Subcutaneous adipose tissue (tissue), 4 donors: ENCODE data around the gene FBXO21. TPM values are rescaled to one million over a fixed set of nuclear protein-coding genes. Genes with fewer than 3 reads are reported as not detected.

Experiments used
- total RNA-seq, 4 donors: library from RNA; depleted of rRNA; stranded (reverse); fragments of >200 nt; gene quantifications; one replicate each; pipeline ENCODE4 v1.1.0, GENCODE V29; 2016
- TF ChIP-seq, protein P1 (sequence below): fragments of 450-650 bp; IDR thresholded peaks from one replicate; pipeline ENCODE4 v1.5.1; 2016; ENCODE audit warnings: low read depth, mild to moderate bottlenecking, control low read depth, antibody characterized with exemption, moderate library complexity

FBXO21 gene
- total RNA-seq, 4 donors from 2014 or later, result 23.8 to 71.4 (median 30.8) TPM

DNA sequence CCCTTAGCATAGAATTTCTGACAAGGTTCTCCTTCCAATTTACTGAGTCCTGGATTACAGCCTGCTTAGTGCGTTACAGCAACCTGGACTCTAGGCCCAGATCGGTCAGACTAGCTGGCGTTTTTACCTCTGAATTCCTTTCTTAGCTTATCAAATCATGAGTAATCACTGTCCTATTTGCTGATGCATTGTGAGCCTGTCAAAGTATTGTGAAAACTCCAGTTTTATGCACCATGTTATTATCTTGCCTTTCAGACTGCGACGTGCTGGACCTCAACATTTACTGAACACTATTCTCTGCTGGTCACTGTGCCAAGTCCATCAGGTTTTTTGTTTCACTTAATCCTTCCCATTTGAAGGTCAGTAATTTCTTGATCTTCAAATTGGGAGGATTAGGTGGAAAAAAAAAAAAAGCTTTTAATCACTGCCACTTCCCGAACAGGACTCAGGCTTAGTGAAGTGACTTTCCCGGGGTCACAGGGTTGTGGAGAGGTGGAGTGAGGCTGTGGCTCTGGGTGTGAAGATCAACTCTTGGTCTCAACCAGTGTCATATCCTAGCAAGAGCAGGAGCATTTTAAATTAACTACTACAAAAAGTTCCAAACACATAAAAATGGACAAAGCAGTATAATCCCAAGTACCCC, 31.2 kb downstream of the FBXO21 start:
- TF ChIP-seq, protein P1, sequence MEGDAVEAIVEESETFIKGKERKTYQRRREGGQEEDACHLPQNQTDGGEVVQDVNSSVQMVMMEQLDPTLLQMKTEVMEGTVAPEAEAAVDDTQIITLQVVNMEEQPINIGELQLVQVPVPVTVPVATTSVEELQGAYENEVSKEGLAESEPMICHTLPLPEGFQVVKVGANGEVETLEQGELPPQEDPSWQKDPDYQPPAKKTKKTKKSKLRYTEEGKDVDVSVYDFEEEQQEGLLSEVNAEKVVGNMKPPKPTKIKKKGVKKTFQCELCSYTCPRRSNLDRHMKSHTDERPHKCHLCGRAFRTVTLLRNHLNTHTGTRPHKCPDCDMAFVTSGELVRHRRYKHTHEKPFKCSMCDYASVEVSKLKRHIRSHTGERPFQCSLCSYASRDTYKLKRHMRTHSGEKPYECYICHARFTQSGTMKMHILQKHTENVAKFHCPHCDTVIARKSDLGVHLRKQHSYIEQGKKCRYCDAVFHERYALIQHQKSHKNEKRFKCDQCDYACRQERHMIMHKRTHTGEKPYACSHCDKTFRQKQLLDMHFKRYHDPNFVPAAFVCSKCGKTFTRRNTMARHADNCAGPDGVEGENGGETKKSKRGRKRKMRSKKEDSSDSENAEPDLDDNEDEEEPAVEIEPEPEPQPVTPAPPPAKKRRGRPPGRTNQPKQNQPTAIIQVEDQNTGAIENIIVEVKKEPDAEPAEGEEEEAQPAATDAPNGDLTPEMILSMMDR, result no peak

DNA sequence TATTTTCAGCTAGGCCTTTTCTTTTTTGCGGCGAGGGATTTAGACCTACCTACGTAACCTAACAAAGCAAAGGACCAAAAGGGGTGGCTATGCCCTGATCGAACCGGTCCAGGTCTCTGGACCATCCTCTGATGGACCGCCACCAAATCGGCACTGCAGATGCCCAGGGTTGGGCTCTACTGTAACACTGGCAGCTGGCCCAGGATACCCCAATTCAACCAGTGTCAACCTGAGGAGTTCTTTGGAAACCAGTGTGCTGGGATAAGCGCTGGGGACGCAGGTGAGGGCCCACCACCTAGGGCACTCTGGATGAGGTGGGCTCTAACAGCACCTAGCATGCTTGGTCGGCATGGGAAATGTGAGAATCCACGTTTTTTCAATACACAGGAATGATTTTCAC, 32.2 kb downstream of the FBXO21 start:
- TF ChIP-seq, protein P1, result no peak

DNA sequence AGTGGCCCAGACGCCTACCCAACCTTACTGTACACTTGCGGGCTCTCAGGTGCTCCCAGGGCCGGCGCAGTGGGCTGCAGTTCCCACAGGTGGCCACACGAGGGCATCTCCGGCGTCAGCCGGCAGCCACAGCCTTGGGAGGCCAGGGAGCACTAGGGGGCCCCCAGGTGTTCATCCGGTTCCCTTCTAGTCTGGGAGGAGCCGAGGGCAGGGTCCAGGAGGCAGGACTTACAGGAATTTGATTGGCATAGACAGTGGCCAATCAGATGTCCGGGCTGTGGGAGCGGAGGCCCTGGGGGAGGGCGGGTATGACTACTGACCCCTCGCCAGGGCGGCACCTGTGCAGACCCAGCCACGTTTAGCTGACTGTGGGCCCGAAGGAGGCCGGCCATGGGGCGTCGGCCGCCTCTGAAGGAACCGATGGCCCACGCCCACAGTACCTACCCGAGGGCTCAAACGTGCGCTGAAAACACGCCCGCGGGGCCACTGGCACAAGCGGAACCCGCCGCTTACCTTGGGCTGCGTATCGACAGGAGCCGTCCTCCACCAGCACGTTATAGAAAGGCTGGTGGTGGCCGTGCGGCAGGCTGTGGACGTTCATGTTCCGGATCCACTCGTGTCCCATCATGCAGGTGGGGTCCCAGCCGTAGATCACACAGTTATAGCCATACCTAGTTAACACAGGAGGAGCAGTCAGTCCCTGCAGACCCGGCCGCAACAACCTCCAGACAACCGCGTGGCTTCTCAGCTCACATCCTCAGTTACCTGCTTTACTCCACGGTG, 34.8 kb downstream of the FBXO21 start:
- TF ChIP-seq, protein P1, result no peak

DNA sequence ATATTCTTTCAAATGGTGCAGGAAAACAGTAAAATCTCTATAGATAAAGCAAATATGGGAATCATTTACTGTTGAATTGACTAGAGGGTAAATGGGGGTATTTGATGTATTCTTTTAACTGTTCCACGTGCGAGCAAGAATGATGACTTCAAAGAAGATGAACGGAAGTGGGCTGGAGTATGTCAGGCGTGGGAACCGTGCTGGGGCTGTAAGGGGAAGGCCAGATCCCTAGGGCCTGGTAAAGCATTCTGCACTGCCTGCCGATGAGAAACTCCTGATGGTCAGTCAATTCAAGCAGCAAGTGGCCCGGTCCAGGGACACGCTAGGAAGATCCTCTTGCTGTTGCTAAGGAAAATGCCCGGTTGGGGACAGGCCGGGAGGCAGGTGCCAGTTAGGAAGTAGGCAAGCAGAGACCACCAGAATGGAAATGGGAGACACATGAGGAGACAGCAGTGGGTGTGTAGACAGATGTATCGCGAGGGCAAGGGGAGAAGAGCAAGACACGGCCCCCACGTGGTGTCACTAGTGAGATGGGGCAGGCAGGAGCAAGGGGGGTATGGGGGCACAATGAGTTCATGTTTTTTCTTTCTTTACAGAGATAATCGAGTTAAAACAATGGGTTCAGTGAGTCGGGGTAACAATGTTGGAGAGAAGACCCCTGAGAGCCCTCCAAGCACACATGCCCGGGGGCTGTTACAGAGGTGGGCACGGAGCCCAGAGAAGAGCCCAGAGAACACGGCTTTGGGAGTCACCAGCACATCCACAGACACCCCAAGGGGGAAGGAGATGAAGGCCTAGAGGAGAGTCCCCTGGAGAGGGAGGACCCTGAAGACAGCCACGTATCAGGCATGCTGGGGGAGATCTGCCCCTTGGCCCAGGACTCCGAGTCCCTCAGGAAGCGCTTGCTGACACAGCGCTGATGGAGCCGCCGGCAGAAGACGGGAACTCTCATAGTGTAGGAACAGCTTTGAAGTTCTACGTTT, 37.2 kb downstream of the FBXO21 start:
- TF ChIP-seq, protein P1, result no peak

DNA sequence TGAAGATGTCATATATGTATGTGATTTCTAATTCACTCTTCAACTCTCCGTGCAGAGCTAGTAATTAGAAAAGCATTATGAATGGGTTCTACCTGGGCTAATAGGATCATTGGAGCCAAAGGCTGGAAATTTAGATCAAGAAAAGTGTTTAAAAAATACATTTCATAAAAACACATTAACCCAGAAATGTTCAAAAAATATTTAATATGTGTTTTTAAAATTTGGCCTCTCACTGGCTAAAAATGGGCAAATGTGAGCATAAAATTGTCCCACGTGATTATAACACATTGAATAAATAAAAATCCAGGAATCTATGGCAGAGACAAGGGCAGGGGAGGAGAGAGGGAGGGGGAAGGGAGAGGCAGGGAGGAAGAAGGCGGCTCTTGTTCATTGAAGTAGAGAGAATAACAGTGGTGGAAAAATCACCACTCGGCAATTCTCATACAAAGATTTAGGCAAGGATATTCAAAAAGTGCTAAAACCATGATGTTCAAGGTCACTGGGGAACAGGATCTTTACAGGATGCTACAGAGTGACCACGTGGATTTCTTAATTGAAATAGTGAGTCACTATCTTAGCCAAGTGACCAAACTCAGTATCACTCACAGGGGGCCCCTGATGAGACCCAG, 38.8 kb downstream of the FBXO21 start:
- TF ChIP-seq, protein P1, result no peak

DNA sequence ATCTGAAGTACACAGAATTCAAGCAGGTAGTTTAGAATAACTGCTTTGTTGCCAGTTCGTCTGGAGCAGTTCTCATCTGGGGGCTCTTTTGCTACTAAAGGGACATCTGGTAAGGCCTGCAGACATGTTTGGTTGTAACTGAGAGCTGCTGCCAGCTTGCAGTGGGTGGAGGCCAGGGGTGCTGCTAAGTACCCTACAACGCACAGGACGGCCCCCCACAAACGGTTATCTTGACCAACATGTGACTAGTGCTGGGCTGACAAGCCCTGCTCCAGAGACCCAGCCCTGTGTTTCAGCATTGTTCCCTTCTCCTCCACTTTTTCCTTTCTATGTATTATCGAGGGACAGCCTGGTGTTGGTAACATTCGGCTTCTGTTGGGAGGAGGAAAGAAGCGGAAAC, 40.8 kb downstream of the FBXO21 start:
- TF ChIP-seq, protein P1, result no peak
